ENCODE measurements around the gene INAVA. TPM values are rescaled to one million over a fixed set of nuclear protein-coding genes. Genes with fewer than 3 reads are reported as not detected.

INAVA gene
- total RNA-seq, 1 donor from 2014 or later: 9.0 TPM

- intact Hi-C loops (cut with DNase I): no loop called here
- DNase-seq (no peak), ATAC-seq (no peak)
- H3K4me1 ChIP-seq: no peaks in the 10 kb centered on the region
- H3K4me3 ChIP-seq: no peak overlapping the region
- H3K9me3 ChIP-seq: no peaks in the 10 kb centered on the region
- TF ChIP-seq CTCF (IDR thresholded peaks at IDR 0.05): no peak
- H3K27ac ChIP-seq: no peak overlapping the region
- no peaks in the 10 kb centered on the region for H3K36me3 ChIP-seq
- no peaks in the 10 kb centered on the region for H3K27me3 ChIP-seq
These were observed 21.5 kb downstream of the INAVA start for GRCh38 chr1:200916152-200916551.

DNA sequence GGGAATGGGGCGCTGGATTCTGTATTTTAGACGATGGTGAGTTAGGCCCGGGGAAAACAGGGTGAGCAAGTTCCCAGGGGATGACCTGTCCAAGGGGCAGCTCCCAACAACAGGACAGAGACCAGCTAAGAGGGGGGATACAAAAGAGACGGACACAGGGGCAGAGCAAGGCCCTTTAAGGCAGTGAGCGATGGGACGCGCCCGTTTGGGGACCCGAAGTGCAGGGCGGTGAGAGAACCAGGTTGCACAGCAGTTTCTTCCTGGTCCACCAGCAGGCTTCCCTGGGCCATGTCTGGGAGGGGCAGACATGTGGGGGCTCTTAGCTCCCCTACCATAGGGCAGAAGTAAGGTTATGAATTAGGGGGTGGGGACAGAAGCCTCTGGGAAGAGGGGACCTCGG, 22.0 kb downstream of the INAVA start:
- Histone ChIP-seq H3K9me3 (no peaks in the 10 kb centered on the region), H3K36me3 (no peaks in the 10 kb centered on the region), H3K4me3 (no peak overlapping the region), H3K27me3 (no peaks in the 10 kb centered on the region), H3K27ac (no peak overlapping the region), H3K4me1 (no peaks in the 10 kb centered on the region)
- no peak for TF ChIP-seq CTCF (IDR thresholded peaks at IDR 0.05)
- no peak for ATAC-seq
- intact Hi-C loops (cut with DNase I): no loop called here
- no peak for DNase-seq

DNA sequence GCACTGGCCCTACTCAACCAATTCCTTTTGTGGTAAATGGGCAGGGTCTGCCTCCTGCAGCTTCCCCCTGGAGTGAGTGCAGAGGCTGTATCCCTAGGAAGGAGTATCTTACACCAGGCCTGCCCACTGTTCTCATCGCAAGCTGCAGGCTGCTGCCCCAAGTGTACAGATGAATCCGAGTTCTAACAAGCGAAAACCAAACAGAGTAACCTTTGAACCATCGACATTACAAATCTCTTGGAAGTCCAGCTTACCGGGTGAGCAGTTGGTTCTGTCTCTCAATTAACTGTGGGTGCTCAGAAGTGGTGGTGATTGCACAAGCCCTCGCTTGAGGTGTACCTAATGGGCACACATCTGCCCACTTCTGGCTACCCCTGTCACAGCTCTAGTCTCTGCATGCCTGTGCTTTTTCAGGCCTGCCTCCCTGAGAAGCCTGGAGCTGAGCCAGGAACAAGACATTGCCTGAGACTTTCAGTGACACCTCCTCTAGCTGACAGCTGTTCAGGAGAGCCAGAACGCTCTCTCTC, 22.7 kb downstream of the INAVA start:
- Histone ChIP-seq H3K36me3 (no peaks in the 10 kb centered on the region), H3K4me3 (no peak overlapping the region), H3K27ac (no peak overlapping the region), H3K27me3 (no peaks in the 10 kb centered on the region), H3K4me1 (no peaks in the 10 kb centered on the region), H3K9me3 (no peaks in the 10 kb centered on the region)
- DNase-seq: no peak
- intact Hi-C loops (cut with DNase I): no loop called here
- no peak for TF ChIP-seq CTCF (IDR thresholded peaks at IDR 0.05)
- no peak for ATAC-seq

DNA sequence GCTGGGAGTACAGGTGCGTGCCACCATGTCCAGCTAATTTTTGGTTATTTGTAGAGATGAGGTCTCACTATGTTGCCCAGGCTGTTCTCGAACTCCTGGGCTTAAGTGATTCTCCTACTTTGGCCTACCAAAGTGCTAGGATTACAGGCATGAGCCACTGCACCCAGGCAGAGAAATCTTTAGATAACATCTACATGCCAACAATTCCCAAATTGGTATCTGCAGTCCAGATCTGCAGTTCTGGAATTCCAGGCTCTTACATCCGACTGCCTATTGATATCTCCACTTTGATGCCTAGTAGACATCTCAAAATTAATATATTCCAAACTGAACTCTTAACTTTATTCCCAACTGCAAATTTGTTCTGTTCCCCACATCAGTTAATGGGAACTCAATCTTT, 23.3 kb downstream of the INAVA start:
- Histone ChIP-seq H3K36me3 (no peaks in the 10 kb centered on the region), H3K27me3 (no peaks in the 10 kb centered on the region), H3K27ac (no peak overlapping the region), H3K9me3 (no peaks in the 10 kb centered on the region), H3K4me1 (no peaks in the 10 kb centered on the region), H3K4me3 (no peak overlapping the region)
- no peak for ATAC-seq
- intact Hi-C loops (cut with DNase I): no loop called here
- no peak for TF ChIP-seq CTCF (IDR thresholded peaks at IDR 0.05)
- no peak for DNase-seq

DNA sequence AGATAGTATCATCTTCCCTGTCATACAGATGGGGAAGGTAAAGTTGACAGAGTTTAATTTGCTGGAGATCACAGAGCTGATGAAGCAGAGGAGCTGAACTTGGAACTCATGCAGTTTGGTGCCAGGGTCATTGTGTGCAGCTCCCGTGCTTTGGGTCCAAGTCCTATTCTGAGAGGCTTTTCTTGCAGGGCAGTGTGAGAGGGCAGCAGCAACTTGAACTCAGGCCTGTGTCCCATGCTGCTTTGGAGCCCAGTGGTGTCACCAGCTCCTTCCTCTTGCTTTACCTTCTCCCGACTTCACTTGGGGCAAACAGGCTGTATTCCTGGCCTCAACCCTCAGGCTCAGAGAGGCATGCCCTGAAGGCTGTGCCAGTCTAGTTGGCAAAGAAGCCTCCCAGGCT, 24.7 kb downstream of the INAVA start:
- H3K4me1 ChIP-seq: no peaks in the 10 kb centered on the region
- no peak for DNase-seq
- no peaks in the 10 kb centered on the region for H3K9me3 ChIP-seq
- no peak overlapping the region for H3K4me3 ChIP-seq
- no peak for ATAC-seq
- H3K27ac ChIP-seq: no peak overlapping the region
- no peak for TF ChIP-seq CTCF (IDR thresholded peaks at IDR 0.05)
- no peaks in the 10 kb centered on the region for H3K27me3 ChIP-seq
- intact Hi-C loops (cut with DNase I): no loop called here
- H3K36me3 ChIP-seq: no peaks in the 10 kb centered on the region

GRCh38 chr1:200921571-200922110, 26.9 kb downstream of the INAVA start:
- no peak for DNase-seq
- Histone ChIP-seq H3K27me3 (no peaks in the 10 kb centered on the region), H3K4me3 (no peak overlapping the region), H3K36me3 (no peaks in the 10 kb centered on the region), H3K4me1 (no peaks in the 10 kb centered on the region), H3K9me3 (no peaks in the 10 kb centered on the region), H3K27ac (no peak overlapping the region)
- ATAC-seq: no peak
- intact Hi-C loops (cut with DNase I): no loop called here
- no peak for TF ChIP-seq CTCF (IDR thresholded peaks at IDR 0.05)

Measured in upper lobe of right lung (tissue), 1 donor.